ENCODE data around the gene FCHSD1.

FCHSD1 gene

DNA sequence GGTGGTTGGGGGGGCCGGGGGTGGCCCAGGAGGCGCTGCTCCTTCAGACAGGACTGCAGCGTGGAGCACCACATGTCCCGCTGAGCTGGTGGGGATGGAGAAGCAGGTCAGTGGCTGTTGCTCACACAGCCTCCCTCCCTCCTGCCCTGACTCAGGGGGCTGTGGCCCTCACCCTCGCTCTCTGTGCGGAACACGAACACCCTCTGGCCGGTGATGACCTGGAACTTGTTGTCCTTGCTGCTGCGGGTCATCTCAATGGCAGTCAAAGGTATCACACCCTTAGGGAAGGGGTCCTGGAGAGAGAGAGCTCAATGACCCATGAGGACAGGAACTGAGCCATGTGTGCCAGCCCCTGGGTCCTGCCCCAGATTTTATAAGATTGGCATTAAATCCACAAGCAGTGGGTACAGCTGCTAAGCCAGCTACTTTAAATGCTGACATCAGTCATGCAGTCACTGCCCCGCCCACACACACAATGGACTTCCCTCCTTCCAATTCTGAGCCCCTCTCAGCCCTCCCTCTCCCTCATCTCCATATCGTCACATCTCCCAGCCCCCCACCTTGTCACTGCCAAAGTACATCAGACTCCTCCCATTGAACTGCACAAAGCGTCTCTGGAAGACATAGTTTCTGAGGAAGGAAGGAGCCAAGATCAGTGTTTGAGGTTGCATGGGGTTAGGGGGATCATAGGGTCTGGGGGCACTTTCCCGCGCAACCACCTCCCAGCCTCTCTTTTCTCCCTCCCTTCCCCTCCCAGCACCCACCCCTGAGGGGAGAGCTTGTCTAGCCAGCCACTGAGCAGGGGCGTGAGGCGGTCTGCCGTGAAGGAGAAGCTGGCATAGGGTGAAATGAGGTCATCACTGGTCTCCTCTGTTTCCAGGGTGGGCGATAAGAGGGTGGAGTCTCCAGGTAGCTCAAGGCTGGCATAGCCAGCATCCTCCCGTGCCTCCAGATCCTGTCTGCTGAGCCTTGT, 21.9 kb upstream of the FCHSD1 start:
- no peak for DNase-seq

DNA sequence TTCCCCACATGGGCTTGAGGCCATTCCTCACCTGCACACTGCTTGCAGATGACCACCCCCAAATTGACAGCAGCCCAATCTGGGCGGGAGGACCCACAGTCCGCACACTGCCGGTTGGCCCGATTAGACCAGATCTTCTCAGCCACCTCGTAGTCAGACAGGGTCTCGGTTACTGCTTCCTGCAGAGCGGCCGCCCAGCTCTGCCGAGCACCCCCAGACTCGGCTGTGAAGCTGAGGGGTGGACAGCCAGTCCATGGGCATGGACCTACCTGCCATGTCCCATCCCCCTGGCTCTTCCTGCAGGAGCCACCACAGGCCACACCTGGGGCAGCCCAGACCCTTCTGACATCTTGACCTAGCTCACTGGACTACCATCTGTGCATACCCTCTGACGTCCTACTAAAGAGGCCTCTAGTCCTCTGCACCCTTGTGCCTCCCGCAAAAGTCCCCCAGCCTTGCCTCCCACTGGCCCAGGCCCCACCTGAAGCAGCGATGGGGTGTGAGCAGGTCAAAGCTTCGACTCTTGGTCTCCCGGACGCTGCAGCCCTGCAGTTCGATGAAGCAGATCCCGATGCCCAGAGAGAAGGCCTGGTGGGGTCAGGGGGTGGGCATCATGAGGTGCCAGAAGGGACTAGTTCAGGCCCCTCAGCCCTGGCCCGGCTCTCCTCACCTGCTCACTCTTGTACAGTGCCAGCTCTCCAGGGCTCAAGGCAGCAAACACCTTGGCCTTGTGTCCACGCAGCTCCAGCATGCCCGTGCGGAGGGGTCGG, 21.0 kb upstream of the FCHSD1 start:
- no peak for DNase-seq

DNA sequence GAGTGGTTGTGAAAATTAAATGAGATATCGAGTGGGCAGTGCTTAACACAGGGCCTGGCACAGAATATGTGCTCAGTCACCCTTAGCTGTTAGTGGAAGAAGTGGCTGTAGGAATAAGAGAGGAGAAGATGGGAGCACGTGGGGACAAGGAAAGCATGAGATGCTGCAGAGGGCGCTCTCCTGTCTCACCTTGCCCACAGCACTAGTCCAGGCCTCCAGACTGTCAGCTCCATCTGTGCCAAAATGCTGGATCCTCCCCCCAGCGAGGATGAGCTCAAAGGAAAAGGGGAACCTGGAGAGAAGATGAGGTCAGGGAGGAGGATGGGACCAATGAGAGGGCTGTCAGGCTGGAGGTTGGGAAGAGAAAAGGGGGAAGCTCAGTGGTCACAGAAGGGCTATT, 18.3 kb upstream of the FCHSD1 start:
- no peak for DNase-seq

DNA sequence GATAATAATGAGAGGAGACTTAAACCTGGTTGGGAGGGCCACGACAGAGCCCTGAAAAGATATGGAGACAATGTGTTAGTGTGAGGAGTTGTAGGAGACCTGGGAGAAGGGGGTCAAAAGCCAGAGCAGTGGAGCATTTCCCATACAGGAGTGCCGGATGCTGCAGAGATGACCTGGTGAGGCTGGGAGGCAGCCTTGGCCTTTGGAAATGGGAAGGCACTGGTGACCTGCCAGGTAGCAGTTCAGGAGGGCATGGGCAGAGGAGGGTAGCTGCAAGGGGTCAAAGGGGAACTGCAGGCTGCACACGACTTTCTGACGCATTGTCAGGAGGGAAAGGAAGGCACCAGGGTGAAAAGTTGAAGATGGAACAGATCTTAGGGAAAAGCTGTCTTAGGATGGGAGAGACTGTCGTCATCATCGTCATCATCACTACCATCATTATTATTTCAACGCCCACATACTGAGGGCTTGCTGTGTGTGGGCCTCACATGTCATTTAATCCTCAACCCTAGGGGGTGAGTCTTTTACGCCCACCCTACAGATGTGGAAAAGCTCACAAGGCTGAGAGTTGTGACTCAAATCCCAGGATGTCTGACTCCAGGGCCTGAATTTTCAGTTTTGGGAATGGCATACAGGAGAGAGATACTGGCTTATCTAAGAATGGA, 17.5 kb upstream of the FCHSD1 start:
- DNase-seq, result no peak

DNA sequence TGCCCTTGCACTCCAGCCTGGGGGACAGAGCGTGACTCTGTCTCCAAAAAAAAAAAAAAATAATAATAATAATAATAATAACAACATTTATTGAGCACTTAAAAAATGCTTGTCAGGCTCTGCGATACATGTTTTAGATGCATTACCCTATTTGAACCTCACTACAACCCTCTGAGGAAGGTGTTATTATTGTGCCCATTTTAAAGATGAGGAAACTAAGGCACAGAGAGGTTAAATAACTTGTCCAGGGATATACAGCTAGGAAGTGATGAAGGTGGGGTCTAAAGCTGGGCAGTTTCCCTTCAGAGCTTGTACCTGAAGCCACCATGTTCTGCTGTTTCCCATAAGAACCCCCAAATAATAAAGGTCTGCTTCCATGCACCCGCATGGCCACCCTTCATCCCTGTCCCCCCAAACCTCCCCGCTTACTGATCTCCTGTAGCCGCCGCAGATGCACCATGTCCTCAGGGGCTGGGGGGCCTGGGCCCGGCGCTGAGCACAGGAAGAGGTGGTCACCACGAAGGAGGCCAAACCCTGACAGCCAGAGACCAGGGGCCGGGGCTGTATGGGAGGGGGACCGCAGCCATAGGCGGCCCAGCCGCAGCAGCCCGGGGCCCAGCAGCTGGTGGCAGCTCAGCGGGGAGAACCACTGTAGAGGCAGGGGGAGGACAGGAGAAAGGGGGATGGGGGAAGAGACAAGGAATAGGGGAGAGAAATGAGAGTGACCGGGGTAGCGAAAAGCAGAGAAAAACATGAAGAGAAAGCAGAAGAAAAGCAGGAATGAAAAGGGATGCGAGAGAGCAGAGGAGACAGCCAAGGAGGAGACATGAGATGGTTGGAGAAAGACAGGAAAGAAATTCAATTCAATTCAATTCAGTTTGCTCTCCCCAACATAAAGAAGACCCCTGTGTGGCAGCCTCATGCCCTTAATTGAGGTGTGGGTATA, 15.1 kb upstream of the FCHSD1 start:
- no peak for DNase-seq

DNA sequence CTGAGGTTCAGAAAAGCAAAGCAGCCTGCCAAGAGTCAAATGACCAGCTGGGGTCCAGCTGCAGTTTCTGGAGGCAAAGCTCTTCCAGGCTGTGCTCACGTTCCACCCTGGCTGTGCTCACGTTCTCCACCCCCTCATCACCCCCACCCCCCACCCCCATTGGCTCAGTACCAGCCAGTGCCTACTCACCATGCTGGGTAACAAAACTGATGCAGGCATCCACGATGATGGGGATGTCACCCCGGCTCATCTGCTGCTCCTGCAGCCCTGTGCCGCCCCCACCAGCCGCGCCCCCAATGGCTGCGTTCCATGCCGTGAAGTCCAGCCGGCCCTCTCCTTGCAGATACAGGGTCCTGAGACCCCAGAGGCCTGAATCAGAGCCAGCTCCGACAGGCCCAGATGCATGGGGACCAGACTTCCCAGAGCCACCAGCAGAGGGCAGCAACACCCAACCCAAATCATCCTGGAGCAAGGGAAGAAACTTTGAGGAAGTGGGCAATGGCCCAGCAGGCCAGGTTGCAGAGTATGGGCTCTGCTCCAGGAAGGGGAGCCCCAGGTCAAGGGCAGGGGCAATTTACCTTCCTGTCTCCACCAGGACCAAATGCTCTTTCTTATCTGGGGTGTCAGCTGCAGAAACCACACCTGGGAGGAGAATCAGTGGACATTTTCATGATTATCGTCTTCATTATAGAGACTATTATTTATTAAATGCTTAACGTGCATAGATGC, 13.7 kb upstream of the FCHSD1 start:
- peak; percentile 76 for DNase-seq

DNA sequence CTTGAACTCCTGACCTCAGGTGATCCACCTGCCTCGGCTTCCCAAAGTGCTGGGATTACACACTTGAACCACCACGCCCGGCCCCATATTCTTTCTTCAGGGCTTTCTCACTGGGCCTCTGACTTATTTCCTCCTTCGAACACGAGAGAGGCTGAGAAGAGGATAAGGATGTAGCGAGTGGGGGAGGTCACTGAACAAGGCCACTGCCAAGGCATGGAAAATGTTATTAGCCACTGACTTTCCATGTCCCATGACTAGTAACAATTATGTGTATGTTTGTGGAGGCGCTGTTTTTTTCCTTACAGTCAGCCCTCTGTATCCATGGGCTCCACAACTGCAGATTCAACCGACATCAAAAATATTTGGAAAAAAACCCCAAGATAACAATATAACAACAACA, 12.3 kb upstream of the FCHSD1 start:
- no peak for DNase-seq

DNA sequence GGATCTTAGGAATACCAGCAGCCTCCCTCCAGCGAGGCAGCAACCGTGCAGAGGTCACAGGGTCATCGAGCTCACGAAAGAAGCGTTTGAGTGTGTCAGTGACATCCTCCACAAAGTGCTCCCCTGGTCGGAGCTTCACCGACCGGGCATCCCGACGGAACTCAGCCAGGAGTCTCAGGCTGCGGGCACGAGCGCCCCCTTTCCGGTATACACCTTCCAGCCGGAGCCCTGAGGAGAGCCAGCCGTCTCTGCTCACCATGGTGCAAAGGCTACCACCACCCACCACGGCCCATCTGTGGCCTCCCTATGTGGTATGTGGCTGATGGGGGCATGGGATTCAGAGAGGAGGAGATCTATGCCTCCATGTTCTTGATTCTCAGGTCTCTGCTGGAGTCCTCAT, 10.8 kb upstream of the FCHSD1 start:
- DNase-seq, result no peak

DNA sequence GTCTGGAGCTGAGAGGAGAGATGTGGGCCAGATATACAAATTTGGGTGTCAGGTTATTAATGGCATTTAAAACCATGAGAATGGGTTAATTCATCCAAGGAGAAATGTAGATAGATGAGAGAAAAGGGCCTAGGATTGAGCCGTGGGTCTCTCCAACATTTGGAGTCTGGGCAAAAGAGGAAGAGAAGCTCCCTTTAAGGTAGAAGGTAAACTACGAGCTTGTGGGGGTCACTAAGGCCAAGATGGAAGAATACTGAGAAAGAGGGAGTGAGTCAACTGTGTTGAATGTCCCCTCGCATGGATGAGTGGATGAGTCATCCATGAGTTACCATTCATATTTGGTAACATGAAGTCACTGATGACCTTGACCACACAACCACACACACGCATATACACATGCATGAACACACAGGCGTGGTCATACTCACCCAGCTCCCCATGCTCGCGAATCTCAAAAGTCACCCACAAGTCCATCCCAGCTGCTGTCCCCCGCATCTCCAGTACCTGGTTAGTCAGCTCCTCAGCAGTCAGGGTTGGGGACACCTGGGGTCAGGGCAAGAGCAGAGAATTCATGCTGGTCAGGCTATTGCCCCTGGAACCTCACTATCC, 6.8 kb upstream of the FCHSD1 start:
- peak; percentile 28 for DNase-seq

DNA sequence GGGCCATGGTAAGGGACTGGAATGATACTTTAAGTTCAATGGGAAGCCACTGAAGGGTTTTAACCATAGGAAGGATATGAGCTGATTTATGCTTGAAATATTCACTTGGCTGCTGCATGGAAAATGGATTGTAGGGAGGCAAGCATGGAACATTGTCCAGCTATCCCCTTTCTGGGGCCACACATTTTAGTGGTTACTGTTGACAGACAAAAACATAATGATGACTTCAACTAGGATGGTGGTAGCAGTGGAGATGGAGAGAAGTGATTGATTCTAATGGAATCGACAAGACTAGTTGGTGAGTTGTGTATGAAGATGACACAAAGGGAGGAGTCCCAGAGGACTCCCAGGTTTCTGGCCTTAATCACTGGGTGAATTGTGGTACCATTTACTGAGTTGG, 6.2 kb upstream of the FCHSD1 start:
- no peak for DNase-seq

DNA sequence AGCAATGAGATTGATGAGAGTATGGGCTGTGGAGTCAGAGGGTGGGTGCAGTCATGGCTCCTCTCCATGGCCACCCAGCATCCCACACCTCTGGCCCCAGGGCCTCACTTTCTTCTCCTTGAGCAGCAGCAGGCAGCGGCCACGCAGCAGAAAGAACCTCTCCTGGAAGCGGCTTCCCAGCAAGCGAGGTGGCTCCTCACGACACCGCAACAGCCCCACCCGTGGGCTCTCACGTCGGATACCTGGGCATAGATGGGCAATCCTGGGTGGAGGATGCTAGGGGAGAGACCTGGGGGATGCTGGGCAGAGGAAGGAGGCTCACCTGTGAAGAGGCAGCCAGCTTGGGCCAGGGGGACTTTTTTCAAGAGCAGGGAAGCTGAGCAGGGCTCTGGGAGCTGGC, 5.2 kb upstream of the FCHSD1 start:
- DNase-seq, result no peak

DNA sequence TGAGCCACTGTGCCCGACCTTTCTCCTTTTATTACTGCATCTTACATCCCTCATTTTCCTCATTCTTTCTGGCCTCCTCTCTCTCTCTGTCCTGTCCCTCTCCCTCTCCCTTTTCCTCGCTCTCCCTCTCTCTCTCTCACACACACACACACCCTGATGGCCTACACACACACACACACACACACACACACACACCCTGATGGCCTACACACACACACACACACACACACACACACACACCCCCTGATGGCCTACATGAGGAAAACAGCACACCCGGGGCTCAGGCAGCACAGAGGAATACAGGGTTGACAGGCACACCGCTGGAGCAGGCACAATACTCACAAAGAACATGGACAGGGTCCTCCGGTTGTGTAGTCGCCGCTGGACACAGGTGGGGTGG, 3.8 kb upstream of the FCHSD1 start:
- DNase-seq, result no peak

DNA sequence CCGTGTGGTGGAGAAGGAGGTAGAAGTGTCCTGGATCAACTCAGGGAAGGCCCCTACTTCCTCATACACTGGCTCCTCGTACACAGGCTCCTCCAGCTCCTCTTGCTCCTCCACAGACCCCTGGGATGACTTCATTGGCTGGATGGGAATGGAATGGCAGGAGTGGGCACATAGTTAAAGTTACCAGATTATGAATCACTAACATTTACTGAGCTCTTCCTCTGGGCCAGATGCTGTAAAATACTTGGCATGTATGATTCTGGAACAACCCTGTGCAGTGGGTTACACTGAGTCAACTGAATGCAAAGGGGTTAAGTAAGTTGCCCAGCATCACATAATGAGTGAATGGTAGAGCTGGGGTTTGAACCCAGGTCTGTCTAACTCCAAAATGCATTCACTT, 3.1 kb upstream of the FCHSD1 start:
- no peak for DNase-seq

DNA sequence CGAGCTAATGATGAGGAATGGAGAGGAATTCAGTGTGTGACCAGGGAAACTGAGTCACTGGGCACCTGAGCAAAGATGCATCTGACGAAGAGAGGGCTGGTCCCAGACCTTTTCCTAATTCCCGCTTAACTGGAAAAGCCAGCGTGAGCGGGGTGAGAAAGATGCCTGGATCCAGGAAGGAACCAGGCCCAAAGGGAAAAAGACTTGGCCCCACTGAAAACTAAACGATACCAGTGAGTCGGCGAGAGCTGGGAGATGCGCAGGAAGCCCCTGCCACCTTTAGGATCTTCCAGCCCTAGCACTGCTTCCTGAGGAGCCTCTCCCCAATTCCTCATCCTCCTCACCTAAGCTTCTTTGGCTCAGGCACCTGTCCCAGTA, 499 bp upstream of the FCHSD1 start:
- no peak for DNase-seq

DNA sequence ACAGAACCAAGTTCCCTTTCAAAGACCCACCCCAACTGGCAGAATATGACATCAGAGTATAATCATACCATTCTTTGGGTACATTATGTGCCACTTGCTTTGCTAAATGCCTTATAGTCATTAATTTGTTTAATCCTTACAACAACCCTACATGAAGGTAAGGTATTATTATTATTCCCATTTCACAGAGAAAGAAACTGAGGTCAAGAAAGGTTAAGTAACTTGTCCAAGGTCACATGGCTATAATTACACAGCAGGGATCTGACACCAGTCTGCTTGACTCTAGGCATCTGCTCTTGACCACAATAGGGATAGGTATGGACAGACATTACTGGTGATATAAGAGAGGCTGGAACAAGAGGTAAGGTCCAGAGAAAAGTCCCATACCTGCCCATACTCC, 1.2 kb downstream of the FCHSD1 start:
- DNase-seq, result no peak

DNA sequence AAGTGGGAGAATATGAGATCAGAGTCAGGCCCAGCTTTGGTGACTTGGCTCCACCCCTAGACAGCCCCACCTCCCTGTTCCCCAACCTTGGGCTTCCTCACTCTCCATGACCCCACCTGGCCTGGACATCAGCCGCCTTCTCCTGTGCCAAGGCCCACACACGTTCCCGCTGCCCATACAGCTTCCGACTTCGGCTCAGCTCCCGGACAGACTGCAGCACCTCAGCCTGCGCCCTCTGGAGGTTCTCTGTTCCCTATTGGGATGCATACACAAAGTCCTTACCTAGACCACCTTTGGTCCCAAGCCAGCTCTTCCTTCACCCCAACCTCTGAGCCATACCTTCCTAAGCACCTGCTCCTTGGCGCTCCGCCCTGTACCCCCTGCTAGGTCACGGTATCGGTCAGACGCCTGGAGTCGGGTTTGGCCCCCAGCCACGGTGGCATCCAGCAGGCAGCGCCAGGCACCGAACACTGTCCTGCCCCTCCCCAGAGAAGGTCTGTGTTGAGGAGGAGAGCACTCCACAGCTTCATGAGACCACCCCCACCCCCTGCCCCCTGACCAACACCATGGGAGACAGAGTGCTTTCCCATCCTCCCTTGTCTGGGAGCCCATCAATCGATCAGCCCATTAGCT, 2.0 kb downstream of the FCHSD1 start:
- no peak for DNase-seq

DNA sequence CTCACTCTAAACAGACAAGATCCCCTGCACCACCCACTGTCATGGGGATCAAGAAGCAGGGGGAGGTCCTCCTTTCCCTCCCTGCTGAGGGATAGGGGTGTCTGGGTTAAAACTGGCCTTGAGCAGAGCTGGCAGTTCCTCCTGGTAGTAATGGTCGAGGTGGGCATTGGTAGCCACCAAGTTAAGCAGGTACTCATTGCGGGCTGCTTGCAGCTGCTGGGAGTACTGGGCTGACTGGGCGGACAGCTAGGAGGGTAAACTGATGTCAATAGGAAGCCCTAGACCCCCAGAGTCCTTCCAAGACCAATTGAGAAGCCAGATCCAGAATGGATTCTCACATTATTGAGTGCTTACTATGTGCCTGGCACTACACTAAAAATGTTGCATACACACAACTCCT, 3.4 kb downstream of the FCHSD1 start:
- no peak for DNase-seq

DNA sequence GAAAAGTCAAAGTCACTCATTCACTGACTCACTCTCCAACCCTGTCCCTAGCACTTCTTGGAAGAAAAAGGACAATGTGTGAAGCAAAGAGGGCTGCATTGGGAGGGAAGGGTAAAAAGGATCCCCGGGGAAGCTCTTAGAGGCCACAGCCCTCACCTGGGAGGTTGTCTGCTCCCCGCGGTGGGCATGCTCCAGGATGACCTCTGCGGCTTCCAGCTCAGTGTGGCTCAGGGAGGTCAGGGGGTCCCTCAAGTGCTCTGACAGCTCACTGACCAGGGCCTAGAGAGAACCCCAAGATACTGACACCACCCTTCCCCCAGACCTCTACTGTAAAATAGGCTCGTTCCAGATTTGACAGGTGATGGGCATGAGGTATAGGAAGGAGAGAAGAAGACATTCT, 4.0 kb downstream of the FCHSD1 start:
- no peak for DNase-seq

DNA sequence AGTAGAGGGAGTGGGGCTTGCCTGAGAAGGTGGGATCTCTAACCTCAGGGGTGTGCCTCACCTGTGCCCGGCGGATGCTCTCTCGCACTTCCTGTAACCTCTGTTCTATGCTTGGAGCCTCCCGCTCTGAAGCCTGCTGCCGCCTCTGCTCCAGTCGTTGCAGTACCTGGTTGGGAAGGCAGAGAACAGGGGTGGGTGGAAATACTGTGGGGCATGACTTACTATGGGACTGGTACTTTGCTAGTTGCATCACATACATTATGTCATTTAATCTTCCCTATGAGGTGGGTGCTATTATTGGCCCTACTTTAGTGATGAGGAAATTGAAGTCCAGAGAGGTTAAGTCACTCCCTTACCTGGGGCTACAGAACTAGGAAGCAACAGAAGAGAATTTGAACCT, 5.2 kb downstream of the FCHSD1 start:
- DNase-seq, result no peak

DNA sequence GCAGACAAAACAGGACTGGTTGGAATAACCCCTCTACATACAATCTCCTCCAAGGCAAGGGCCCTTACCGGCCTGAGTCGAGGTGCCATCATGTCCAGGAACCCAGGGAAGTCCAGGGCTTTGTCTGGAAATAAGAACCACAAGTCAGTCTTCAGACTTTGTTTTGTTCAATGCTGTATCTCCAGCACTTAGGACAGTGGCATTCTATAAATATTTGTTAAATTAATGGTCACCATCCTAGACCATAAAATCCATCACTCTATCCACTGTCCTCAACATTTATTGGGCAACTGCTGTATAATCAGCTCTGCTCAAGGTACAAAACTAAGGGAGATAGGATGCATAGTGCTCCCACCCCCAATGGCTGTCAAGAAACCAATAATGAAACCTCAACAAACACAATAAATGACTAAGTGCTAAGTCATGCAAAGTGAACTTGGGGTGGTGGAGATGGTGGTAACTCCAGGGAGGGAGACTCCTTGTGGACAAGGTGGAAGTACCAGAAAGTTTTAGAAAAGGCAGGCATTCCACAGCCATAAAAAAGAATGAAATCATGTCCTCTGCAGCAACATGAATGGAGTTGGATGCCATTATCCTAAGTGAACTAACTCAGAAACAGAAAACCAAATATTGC, 9.5 kb downstream of the FCHSD1 start:
- peak; percentile 84 for DNase-seq
